Ovary (tissue), 9 donors: ENCODE data around the gene COPS6. TPM values are rescaled to one million over a fixed set of nuclear protein-coding genes. Genes with fewer than 3 reads are reported as not detected.

Experiments used
- DNase-seq, 5 donors: peaks; one replicate each; pipeline ENCODE4 v3.0.0-alpha.2; 2019 to 2020
- H3K27ac ChIP-seq, 2 donors: fragments of 200-600 bp; one replicate each; pipeline versions ENCODE4 v1.5.1 to v1.8.0; 2019 to 2022
- H3K27me3 ChIP-seq: fragments of 200-600 bp; one replicate; pipeline ENCODE4 v1.8.0; 2022
- H3K36me3 ChIP-seq: fragments of 200-600 bp; sonication (generic); one replicate; pipeline ENCODE4 v1.5.1; 2019
- H3K4me1 ChIP-seq: one replicate; pipeline ENCODE4 v1.8.1; 2013; ENCODE audit warnings: mild to moderate bottlenecking, moderate library complexity; ENCODE audit not compliant: insufficient read depth
- H3K4me3 ChIP-seq: fragments of 200-600 bp; sonication (generic); one replicate; pipeline ENCODE4 v1.5.1; 2017
- H3K9me3 ChIP-seq, 2 donors: fragments of 200-600 bp in 1 of 2; sonication (generic) in 1 of 2; one replicate each; pipeline versions ENCODE4 v1.5.1 to v1.8.1; 2013 to 2019; ENCODE audit warnings: mild to moderate bottlenecking in 1 of 2, moderate library complexity in 1 of 2
- EP300 ChIP-seq: sonication (generic); formaldehyde crosslinking; IDR thresholded peaks from one replicate; pipeline ENCODE4 v1.6.1; 2017; ENCODE audit warnings: antibody characterized with exemption
- POLR2A ChIP-seq: fragments of 450-650 bp; IDR thresholded peaks from one replicate; pipeline ENCODE4 v1.6.1; 2017; ENCODE audit warnings: antibody characterized with exemption, mild to moderate bottlenecking, moderate library complexity
- WGBS, 3 donors: extraction: QIAGEN DNeasy Blood & Tissue Kit in 1 of 3; methylation state at CpG; one replicate each; pipeline versions ENCODE4 v1.1.5 to v1.1.7; 2013 to 2017; 5-methylcytosine and 5-hydroxymethylcytosine counted together
- intact Hi-C, 4 donors: fragments of 100-400 bp; cut with DNase I; formaldehyde crosslinking; loops; one replicate each; pipeline versions ENCODE4 v1.11.0 to v1.15.1; 2022 to 2023
- polyA plus RNA-seq, 2 donors: library from polyadenylated mRNA; stranded (reverse); fragments of 200-250 nt in 1 of 2; fragments of 350-450 nt in 1 of 2; fragmentation: Illumina TruSeq in 1 of 2; extraction: RNeasy Lipid Tissue Mini Kit (QIAGEN cat#74804) in 1 of 2; gene quantifications; one replicate each; pipeline ENCODE4 v1.2.3, GENCODE V29; 2013 to 2014
- total RNA-seq, 7 donors: library from RNA; depleted of rRNA in 2 of 7; stranded (reverse); fragments of >200 nt in 2 of 7; fragmentation: NEBNext Ultra II Directional in 3 of 7; extraction: Animal tissue kit (Norgen Biotek cat#: 25700) in 3 of 7; gene quantifications; one replicate each; pipeline versions ENCODE4 v1.1.0 to v1.2.4, GENCODE V29; 2016 to 2023
- TF ChIP-seq, protein P1 (sequence below), 3 donors: fragments of 450-650 bp in 2 of 3; fragments of 200-600 bp in 1 of 3; IDR thresholded peaks; one replicate each; pipeline versions ENCODE4 v1.5.1 to v1.8.0; 2016 to 2022; ENCODE audit warnings: antibody characterized with exemption in 3 of 3, mild to moderate bottlenecking in 1 of 3
- donor health status: DM: no; HTN: no; CAD: no; lungs with moderate emphysema.
- donor health status: DM: no; HTN: no; CAD: no.
- donor health status: Bipolar disorder and iron deficiency.
- donor health status: DM: yes; HTN: yes; CAD: no.
- donor health status: DM: no; HTN: no; CAD: no.
- donor health status: DM: yes; HTN: yes; CAD: no.

COPS6 gene
- total and polyA plus RNA-seq, 9 donors, result 33.6 to 145 (median 98.2) TPM

DNA sequence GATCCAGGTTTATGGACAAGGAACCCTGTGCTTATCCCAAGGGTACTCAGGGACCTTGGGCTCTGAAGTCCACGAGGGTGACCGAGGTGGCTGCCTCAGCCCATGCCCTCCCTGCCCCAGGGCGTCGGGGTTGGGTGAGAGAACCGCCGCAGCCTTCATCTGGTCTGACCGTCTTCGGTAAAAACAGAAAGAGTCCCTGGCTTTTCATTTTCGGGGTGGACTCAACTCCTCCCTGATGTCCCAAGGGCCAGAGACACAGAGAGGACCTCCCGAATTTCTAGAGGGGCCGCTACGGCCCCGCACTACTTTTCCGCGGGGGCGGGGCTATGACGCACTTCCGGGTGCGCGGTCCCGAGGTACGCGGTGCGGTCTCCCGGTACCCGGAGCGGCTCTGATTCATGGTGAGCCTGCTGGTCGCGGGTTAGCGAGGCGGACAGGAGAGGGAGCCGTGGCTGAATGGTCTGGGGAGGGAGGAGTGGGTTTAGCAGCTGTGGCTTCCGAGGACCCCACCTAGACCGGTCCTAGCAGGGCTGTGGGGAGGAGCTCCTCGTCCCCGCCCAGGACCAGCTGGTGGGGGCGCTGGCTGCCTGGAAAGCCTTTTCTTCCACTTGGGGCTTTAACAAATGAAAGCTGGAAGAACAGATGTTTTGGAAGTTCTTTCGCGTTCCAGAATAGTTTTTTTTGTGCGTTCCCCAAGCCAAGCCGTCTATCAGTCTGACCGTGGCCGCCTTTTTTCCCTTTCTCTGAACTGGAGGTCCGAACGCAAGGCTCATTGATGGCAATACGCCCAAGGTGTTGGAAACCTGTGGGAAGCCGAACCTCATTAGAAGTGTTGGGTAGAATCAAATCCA lies 39.1 kb upstream of the COPS6 start, which contains the start of gene ZSCAN21:
Gene ZSCAN21 (plus strand): TSS at position 334 of the 851 bp plus-strand sequence. CDS start 7,233 bp downstream, outside the sequence.
- H3K4me3 ChIP-seq, result peak within 1 kb of the TSS; percentile 79
- peaks cover 5% of the 10 kb centered on the region for H3K4me1 ChIP-seq
- H3K36me3 ChIP-seq, result no peaks in the 10 kb centered on the region
- peak within 1 kb of the TSS; percentile 90 to 91 for H3K27ac ChIP-seq
- intact Hi-C loops, result no loop called here
- H3K9me3 ChIP-seq, result no peaks in the 10 kb centered on the region
- TF ChIP-seq EP300, result no peak
- TF ChIP-seq, protein P1, sequence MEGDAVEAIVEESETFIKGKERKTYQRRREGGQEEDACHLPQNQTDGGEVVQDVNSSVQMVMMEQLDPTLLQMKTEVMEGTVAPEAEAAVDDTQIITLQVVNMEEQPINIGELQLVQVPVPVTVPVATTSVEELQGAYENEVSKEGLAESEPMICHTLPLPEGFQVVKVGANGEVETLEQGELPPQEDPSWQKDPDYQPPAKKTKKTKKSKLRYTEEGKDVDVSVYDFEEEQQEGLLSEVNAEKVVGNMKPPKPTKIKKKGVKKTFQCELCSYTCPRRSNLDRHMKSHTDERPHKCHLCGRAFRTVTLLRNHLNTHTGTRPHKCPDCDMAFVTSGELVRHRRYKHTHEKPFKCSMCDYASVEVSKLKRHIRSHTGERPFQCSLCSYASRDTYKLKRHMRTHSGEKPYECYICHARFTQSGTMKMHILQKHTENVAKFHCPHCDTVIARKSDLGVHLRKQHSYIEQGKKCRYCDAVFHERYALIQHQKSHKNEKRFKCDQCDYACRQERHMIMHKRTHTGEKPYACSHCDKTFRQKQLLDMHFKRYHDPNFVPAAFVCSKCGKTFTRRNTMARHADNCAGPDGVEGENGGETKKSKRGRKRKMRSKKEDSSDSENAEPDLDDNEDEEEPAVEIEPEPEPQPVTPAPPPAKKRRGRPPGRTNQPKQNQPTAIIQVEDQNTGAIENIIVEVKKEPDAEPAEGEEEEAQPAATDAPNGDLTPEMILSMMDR (IDR thresholded peaks at IDR 0.05), result peak in 2 of 3 donors; percentile 17 to 35
- peak; percentile 76 for TF ChIP-seq POLR2A
- no peaks in the 10 kb centered on the region for H3K27me3 ChIP-seq
- 0 to 1% (median 1%) methylated on average over 46 to 47 of the region's 47 CpGs for WGBS, 3 donors
- DNase-seq, result peak; percentile 88 to 94 (median 90)

DNA sequence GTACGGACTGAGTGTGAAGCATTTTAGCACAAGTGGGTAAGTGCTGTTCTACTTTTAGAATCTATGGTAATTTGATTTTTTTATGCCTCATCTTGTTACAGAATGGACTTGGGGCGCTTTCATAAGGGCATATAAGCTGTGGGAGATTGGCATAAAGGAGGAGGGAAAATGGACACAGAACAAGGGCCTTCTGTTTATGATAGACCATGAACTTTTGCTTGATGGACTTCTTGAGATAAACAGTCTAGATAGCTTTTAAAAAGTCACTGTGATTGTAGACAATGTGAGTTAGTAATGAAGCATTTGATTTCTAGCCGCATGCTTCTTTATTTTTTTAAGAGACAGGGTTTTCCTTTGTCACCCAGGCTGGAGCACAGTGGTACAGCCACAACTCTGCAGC lies 37.2 kb upstream of the COPS6 start:
- Histone ChIP-seq H3K9me3 (no peaks in the 10 kb centered on the region), H3K36me3 (no peaks in the 10 kb centered on the region), H3K4me1 (peaks cover 5% of the 10 kb centered on the region), H3K27ac (no peak overlapping the region), H3K27me3 (no peaks in the 10 kb centered on the region), H3K4me3 (no peak overlapping the region)
- intact Hi-C loops, result no loop called here
- TF ChIP-seq, protein P1 (IDR thresholded peaks at IDR 0.05), result no peak
- no peak for TF ChIP-seq POLR2A
- no peak for TF ChIP-seq EP300
- no peak for DNase-seq
- 86 to 92% (median 89%) methylated on average over 3 of the region's 3 CpGs for WGBS, 3 donors

DNA sequence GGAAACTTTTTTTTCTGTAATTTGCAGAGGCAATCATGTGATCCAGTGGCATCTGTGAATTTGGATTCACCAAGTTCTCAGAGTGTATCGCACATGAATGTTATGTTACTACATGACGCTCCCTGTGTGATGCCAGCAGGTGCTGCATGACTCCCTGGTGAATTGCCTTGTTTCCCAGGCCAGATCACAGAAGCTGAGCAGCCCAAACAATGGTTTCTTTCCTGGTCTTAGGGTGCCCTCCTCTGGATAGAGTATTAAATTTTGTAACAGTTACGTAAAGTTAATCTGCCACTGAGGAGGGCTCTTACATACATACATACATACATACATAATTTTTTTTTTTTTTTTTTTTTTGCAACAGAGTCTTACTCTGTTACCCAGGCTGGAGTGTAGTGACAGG lies 35.6 kb upstream of the COPS6 start:
- no peaks in the 10 kb centered on the region for H3K27me3 ChIP-seq
- no peaks in the 10 kb centered on the region for H3K9me3 ChIP-seq
- TF ChIP-seq EP300 (no peak), POLR2A (no peak)
- TF ChIP-seq, protein P1 (IDR thresholded peaks at IDR 0.05), result no peak
- H3K27ac ChIP-seq, result no peak overlapping the region
- H3K36me3 ChIP-seq, result no peaks in the 10 kb centered on the region
- H3K4me1 ChIP-seq, result peaks cover 5% of the 10 kb centered on the region
- H3K4me3 ChIP-seq, result no peak overlapping the region
- no peak for DNase-seq
- intact Hi-C loops, result no loop called here
- 33 to 67% (median 65%) methylated on average over 3 of the region's 3 CpGs for WGBS, 3 donors

DNA sequence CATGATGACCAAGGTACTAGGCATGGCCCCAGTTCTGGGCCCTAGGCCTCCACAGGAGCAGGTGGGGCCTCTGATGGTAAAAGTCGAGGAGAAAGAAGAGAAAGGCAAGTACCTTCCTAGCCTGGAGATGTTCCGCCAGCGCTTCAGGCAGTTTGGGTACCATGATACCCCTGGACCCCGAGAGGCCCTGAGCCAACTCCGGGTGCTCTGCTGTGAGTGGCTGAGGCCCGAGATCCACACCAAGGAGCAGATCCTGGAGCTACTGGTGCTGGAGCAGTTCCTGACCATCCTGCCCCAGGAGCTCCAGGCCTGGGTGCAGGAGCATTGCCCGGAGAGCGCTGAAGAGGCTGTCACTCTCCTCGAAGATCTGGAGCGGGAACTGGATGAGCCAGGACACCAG lies 31.8 kb upstream of the COPS6 start:
- no peak for DNase-seq
- H3K36me3 ChIP-seq, result no peaks in the 10 kb centered on the region
- no peak overlapping the region for H3K4me3 ChIP-seq
- TF ChIP-seq EP300 (no peak), POLR2A (no peak)
- no peak overlapping the region for H3K27ac ChIP-seq
- no peaks in the 10 kb centered on the region for H3K9me3 ChIP-seq
- no peaks in the 10 kb centered on the region for H3K4me1 ChIP-seq
- intact Hi-C loops, result no loop called here
- 93 to 97% (median 94%) methylated on average over 10 of the region's 10 CpGs for WGBS, 3 donors
- no peaks in the 10 kb centered on the region for H3K27me3 ChIP-seq

DNA sequence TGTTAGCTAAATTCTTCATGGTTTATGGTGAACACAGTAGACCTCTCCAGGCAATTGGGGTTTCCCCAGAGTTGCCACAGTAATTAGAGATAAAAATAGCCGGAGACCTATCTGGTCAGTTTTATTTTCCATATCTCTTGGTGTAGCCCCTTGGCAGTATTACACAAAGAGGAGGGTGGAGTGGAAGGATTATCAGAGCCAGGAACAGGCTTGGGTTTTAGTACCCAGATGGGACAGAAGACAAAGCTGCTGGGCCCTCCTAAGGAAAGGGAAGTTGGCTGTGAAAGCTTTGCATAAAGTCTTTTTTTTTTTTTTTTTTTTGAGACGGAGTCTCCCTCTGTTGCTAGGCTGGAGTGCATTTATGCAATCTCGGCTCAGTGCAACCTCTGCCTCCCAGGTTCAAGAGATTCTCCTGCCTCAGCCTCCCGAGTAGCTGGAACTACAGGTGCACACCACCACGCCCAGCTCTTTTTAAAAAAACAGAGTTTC lies 29.5 kb upstream of the COPS6 start:
- no peaks in the 10 kb centered on the region for H3K9me3 ChIP-seq
- H3K27me3 ChIP-seq, result no peaks in the 10 kb centered on the region
- H3K27ac ChIP-seq, result no peak overlapping the region
- H3K4me3 ChIP-seq, result no peak overlapping the region
- no peak for TF ChIP-seq POLR2A
- TF ChIP-seq EP300, result no peak
- TF ChIP-seq, protein P1 (IDR thresholded peaks at IDR 0.05), result no peak
- no peaks in the 10 kb centered on the region for H3K4me1 ChIP-seq
- intact Hi-C loops, result no loop called here
- no peaks in the 10 kb centered on the region for H3K36me3 ChIP-seq
- DNase-seq, result no peak
- 88 to 89% (median 88%) methylated on average over 5 of the region's 5 CpGs for WGBS, 3 donors
